IPS-15b (cell line): Measurements from ENCODE around the gene ABCA10.
"Not testable (repeated sequence)": the region's sequence is repeated elsewhere in the genome, so short reads cannot be mapped to it uniquely, and the experiment has no call there.

Experiments
- H3K27me3 ChIP-seq: one replicate; pipeline ENCODE4 v1.6.1; 2013; ENCODE audit warnings: low read length; ENCODE audit not compliant: control insufficient read depth, insufficient read depth
- H3K36me3 ChIP-seq: one replicate; pipeline ENCODE4 v1.6.1; 2013; ENCODE audit warnings: low read length; ENCODE audit not compliant: control insufficient read depth, insufficient read depth
- H3K4me1 ChIP-seq: one replicate; pipeline ENCODE4 v1.6.1; 2013; ENCODE audit warnings: mild to moderate bottlenecking, low read length; ENCODE audit not compliant: control insufficient read depth, insufficient read depth
- H3K4me3 ChIP-seq: one replicate; pipeline ENCODE4 v1.5.1; 2013; ENCODE audit warnings: low read depth, low read length
- H3K9ac ChIP-seq: one replicate; pipeline ENCODE4 v1.6.1; 2013; ENCODE audit warnings: low read depth, mild to moderate bottlenecking, low read length
- H3K9me3 ChIP-seq: one replicate; pipeline ENCODE4 v1.6.1; 2013; ENCODE audit warnings: mild to moderate bottlenecking, low read length; ENCODE audit not compliant: control insufficient read depth, insufficient read depth

The ABCA10 gene

DNA sequence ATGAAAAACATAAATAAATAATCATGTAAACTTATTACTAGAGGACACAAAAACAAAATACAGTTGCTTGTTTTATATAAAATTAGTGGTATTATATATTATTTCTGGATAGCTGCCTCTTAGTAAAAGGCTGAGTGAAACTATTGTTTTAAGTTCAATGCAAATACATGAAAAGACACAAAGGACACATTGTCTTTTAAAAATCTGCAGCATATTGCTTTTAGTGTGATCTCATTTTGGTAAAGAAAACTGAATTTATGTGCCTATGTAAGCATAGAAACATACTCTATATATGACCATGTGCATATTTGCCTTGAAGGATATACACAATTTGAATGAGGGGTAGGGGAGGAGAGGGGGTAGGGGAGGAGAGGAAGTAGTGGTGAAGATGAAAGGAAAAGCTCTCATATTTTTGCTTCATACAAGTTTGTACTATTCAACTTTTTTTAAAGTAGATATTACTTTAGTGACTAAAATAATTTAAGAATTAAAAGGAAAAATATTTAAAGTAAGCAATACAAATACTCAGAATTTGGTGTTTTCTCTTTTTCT, 5.8 kb downstream of the ABCA10 start:
- Histone ChIP-seq H3K9me3 (no peaks in the 10 kb centered on the region), H3K4me1 (no peaks in the 10 kb centered on the region), H3K36me3 (no peaks in the 10 kb centered on the region), H3K27me3 (no peaks in the 10 kb centered on the region), H3K9ac (no peak overlapping the region), H3K4me3 (no peak overlapping the region)

DNA sequence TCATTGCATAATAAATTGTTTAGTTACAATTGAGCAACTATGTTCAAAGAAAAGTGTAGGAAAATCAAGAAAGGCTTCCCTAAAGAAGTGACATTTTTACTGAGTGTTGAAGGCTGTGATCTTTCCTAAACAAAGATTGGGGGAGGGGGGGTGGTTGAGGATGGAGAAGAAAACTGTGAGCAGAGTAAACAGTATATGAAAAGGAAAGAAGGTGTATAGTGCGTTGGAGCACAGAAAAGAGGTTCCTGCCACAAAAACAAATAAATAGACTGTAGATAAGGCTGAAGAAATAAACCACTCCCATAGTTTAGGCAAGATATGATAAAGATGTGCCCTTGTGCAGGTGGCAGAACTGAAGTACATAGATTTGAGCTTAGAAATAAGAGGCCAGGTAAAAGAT, 8.5 kb downstream of the ABCA10 start:
- no peak overlapping the region for H3K9ac ChIP-seq
- no peaks in the 10 kb centered on the region for H3K9me3 ChIP-seq
- no peak overlapping the region for H3K4me3 ChIP-seq
- H3K27me3 ChIP-seq, result no peaks in the 10 kb centered on the region
- no peaks in the 10 kb centered on the region for H3K4me1 ChIP-seq
- no peaks in the 10 kb centered on the region for H3K36me3 ChIP-seq

DNA sequence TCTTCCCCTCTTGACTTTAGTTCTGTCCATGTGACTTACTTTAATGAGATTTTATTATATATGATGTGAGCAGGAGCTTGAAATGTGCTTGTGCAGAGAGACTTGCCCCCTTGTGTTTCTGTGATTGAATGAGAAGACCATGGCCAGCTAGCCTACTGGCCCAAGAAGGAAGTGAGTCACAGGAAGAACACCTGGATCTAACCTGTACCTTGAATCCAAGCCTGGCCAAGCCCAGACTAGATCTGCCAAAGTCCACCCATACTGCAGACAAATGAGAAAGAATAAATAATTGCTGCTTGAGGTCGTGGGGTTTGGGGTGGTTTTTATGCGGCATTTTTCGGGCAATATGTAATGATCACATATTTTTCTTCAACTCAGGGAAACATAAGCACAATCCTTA, 9.6 kb downstream of the ABCA10 start:
- no peaks in the 10 kb centered on the region for H3K36me3 ChIP-seq
- H3K9me3 ChIP-seq, result no peaks in the 10 kb centered on the region
- H3K4me1 ChIP-seq, result no peaks in the 10 kb centered on the region
- no peak overlapping the region for H3K4me3 ChIP-seq
- H3K9ac ChIP-seq, result no peak overlapping the region
- H3K27me3 ChIP-seq, result no peaks in the 10 kb centered on the region

GRCh38 chr17:69213059-69213813, 15.4 kb downstream of the ABCA10 start:
- Histone ChIP-seq H3K36me3 (no peaks in the 10 kb centered on the region), H3K4me3 (no peak overlapping the region), H3K9me3 (no peaks in the 10 kb centered on the region), H3K4me1 (no peaks in the 10 kb centered on the region), H3K9ac (no peak overlapping the region), H3K27me3 (no peaks in the 10 kb centered on the region)

DNA sequence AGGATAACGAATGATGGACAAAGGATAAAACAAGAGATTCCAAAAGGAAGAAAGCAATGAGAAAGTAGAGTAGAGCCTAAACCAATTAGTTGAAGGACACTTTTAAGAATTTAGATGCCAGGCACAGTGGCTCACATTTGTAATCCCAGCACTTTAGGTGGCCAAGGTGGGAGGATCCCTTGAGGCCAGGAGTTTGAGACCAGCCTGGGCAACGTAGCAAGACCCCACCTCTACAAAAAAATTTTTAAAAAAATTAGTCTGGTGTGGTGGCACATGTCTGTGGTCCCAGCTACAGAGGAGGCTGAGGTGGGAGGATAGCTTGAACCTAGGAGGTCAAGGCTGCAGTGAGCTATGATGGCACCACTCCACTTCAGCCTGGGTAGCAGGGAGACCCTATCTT, 20.0 kb downstream of the ABCA10 start:
- no peaks in the 10 kb centered on the region for H3K36me3 ChIP-seq
- H3K27me3 ChIP-seq, result no peaks in the 10 kb centered on the region
- no peaks in the 10 kb centered on the region for H3K9me3 ChIP-seq
- no peaks in the 10 kb centered on the region for H3K4me1 ChIP-seq
- H3K9ac ChIP-seq, result no peak overlapping the region
- H3K4me3 ChIP-seq, result no peak overlapping the region

DNA sequence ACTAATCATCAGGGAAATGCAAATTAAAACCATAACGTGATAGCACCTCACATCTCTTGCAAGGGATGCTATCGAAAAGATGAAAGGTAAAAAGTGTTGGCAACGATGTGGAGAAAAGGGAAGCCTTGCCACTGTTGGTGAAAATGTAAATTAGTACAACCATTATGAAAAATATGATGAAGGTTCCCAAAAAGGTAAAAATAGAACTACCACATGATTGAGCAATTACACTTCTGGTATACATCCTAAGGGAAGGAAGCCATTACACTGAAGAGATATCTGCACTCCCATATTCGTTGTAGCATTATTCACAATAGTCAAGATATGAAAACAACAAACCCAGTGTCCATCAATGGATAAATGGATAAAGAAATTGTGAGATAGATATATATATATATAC, 21.5 kb downstream of the ABCA10 start:
- no peaks in the 10 kb centered on the region for H3K9me3 ChIP-seq
- H3K27me3 ChIP-seq, result no peaks in the 10 kb centered on the region
- no peaks in the 10 kb centered on the region for H3K36me3 ChIP-seq
- H3K4me1 ChIP-seq, result no peaks in the 10 kb centered on the region
- H3K4me3 ChIP-seq, result no peak overlapping the region
- H3K9ac ChIP-seq, result no peak overlapping the region

DNA sequence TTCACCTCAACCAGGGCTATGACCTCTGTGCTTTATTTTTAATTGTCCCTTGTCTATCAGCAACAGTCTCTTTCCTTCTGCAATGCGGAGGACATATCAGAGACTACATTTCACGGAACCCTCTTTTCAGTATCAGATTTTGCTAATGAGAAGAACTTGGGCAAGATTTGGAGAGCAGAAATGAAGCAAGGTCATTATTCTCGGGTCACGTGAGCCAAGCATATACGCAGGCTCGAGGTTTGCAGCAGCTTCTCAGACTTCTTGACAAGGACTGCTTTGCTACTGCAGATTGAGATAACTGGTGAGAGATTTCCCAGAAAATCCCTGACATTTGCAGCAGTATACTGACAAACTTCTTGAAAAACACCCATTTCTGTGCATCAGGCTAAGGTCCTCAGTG, 30.4 kb downstream of the ABCA10 start:
- H3K9ac ChIP-seq, result no peak overlapping the region
- H3K27me3 ChIP-seq, result no peaks in the 10 kb centered on the region
- no peak overlapping the region for H3K4me3 ChIP-seq
- H3K4me1 ChIP-seq, result no peaks in the 10 kb centered on the region
- no peaks in the 10 kb centered on the region for H3K9me3 ChIP-seq
- no peaks in the 10 kb centered on the region for H3K36me3 ChIP-seq

GRCh38 chr17:69196105-69196653, 32.4 kb downstream of the ABCA10 start:
- H3K4me1 ChIP-seq, H3K9me3 ChIP-seq, H3K4me3 ChIP-seq, H3K27me3 ChIP-seq, H3K9ac ChIP-seq, H3K36me3 ChIP-seq: not testable (repeated sequence)

DNA sequence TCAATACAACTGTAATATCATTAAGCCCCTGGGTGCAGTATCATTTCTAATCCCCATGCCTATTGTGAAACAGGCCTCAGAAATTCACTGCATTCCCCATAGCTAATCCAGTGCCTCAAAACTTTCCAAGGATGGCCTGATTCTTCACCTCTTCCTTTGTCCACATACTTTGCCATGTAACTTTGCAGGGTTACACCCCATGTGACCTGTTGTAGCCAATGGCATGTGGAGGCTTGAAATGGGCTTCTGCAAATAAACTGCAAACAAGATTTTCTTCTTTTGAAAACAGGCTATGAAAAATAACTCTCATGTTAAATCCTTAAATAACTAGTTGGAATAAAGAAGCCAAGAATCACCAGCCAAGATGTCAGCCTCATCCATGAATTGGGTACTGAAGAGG, 35.9 kb downstream of the ABCA10 start:
- H3K36me3 ChIP-seq, result no peaks in the 10 kb centered on the region
- H3K4me1 ChIP-seq, result no peaks in the 10 kb centered on the region
- no peaks in the 10 kb centered on the region for H3K9me3 ChIP-seq
- H3K27me3 ChIP-seq, result no peaks in the 10 kb centered on the region
- H3K9ac ChIP-seq, result no peak overlapping the region
- no peak overlapping the region for H3K4me3 ChIP-seq

- Histone ChIP-seq H3K4me3 (no peak overlapping the region), H3K9ac (no peak overlapping the region), H3K27me3 (no peaks in the 10 kb centered on the region), H3K36me3 (no peaks in the 10 kb centered on the region), H3K4me1 (no peaks in the 10 kb centered on the region), H3K9me3 (no peaks in the 10 kb centered on the region)
These were observed 39.8 kb downstream of the ABCA10 start for GRCh38 chr17:69188796-69189195.

GRCh38 chr17:69188064-69188463, 40.6 kb downstream of the ABCA10 start:
- H3K36me3 ChIP-seq, result no peaks in the 10 kb centered on the region
- H3K9ac ChIP-seq, result no peak overlapping the region
- no peak overlapping the region for H3K4me3 ChIP-seq
- no peaks in the 10 kb centered on the region for H3K9me3 ChIP-seq
- no peaks in the 10 kb centered on the region for H3K27me3 ChIP-seq
- H3K4me1 ChIP-seq, result no peaks in the 10 kb centered on the region

- Histone ChIP-seq H3K9me3 (no peaks in the 10 kb centered on the region), H3K4me1 (no peaks in the 10 kb centered on the region), H3K27me3 (no peaks in the 10 kb centered on the region), H3K36me3 (no peaks in the 10 kb centered on the region), H3K9ac (no peak overlapping the region), H3K4me3 (no peak overlapping the region)
These were observed 41.3 kb downstream of the ABCA10 start for GRCh38 chr17:69187294-69187693.
